ENCODE data around the gene CITED4. TPM values are rescaled to one million over a fixed set of nuclear protein-coding genes. Genes with fewer than 3 reads are reported as not detected.

CITED4 gene
- total RNA-seq, 2 donors from 2014 or later, result 9.0 to 9.5 TPM

DNA sequence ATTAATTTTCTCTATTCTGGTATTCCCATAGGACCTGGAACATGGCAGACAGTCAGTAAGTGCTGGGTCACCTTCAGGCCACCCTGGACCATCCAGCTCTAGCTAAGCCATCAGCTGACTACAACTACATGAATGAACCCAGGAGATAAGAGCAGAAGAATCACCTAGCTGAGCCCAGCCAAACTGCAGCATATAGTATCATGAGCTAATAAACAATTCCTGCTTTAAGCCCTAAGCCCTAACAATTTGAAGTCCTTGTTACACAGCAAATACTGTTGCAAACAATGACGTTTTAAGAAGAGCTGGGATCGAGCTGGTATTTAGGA is 14.2 kb upstream of the CITED4 start:
- no peak overlapping the region for H3K27ac Mint-ChIP-seq
- Histone ChIP-seq H3K36me3 (ENCODE audit: control insufficient read depth, insufficient read depth, low read length) (no peaks in the 10 kb centered on the region), H3K9ac (ENCODE audit: extremely low read depth, low read length, poor library complexity, severe bottlenecking) (no peak overlapping the region), H3K4me3 (ENCODE audit: low read length) (no peak overlapping the region), H3K27ac (ENCODE audit: low read depth, low read length) (no peak overlapping the region), H3K27me3 (ENCODE audit: control insufficient read depth, insufficient read depth, low read length, poor library complexity, severe bottlenecking) (peaks cover 9% of the 10 kb centered on the region), H3K4me1 (ENCODE audit: control insufficient read depth, insufficient read depth, low read length) (no peaks in the 10 kb centered on the region), H3K9me3 (ENCODE audit: control insufficient read depth, low read length) (peaks cover 9% of the 10 kb centered on the region)
- TF ChIP-seq, protein P1, sequence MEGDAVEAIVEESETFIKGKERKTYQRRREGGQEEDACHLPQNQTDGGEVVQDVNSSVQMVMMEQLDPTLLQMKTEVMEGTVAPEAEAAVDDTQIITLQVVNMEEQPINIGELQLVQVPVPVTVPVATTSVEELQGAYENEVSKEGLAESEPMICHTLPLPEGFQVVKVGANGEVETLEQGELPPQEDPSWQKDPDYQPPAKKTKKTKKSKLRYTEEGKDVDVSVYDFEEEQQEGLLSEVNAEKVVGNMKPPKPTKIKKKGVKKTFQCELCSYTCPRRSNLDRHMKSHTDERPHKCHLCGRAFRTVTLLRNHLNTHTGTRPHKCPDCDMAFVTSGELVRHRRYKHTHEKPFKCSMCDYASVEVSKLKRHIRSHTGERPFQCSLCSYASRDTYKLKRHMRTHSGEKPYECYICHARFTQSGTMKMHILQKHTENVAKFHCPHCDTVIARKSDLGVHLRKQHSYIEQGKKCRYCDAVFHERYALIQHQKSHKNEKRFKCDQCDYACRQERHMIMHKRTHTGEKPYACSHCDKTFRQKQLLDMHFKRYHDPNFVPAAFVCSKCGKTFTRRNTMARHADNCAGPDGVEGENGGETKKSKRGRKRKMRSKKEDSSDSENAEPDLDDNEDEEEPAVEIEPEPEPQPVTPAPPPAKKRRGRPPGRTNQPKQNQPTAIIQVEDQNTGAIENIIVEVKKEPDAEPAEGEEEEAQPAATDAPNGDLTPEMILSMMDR (conservative IDR thresholded peaks at IDR 0.05), result no peak
- peaks cover 7% of the 10 kb centered on the region for H3K4me1 Mint-ChIP-seq
- no peak overlapping the region for H3K4me3 Mint-ChIP-seq
- peaks cover 12% of the 10 kb centered on the region for H3K9me3 Mint-ChIP-seq
- H3K36me3 Mint-ChIP-seq (ENCODE audit: low read depth), result no peaks in the 10 kb centered on the region
- DNase-seq, result no peak
- 89% methylated on average over 2 of the region's 2 CpGs for WGBS, 2 experiments (ENCODE audit: insufficient coverage in 1 of 2, insufficient read length in 1 of 2)
- peaks cover 10% of the 10 kb centered on the region for H3K27me3 Mint-ChIP-seq (ENCODE audit: insufficient read depth)

DNA sequence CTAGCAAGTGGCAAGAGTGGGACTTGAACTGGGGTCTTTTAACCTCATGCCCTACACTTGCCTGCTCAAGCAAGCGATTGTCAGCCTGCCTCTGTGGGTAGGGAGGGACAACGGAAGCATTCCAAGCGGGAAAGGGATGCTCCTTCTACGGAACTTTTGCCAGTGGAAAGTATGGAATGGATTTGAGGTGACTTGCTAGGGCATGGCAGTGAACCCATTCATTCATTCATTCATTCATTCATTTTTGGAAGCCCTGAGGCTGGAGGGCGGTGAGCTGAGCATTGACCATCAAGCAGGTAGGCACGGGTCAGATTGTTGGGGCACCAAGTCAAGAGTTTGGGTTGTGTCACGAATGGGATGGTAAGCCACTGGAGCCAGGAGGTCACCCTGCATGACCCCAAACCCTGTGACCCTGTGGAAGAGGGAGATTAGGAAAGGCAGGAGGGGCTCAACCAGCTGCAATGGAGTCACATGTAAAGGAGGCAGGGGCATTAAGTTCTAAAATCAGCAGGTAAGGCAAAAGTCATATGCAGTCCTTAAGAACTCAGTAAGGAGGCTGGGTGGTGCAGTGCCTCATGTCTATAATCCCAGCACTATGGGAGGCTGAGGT is 11.8 kb upstream of the CITED4 start:
- Histone ChIP-seq H3K9ac (ENCODE audit: extremely low read depth, low read length, poor library complexity, severe bottlenecking) (no peak overlapping the region), H3K36me3 (ENCODE audit: control insufficient read depth, insufficient read depth, low read length) (no peaks in the 10 kb centered on the region), H3K9me3 (ENCODE audit: control insufficient read depth, low read length) (peaks cover 18% of the 10 kb centered on the region), H3K4me1 (ENCODE audit: control insufficient read depth, insufficient read depth, low read length) (no peaks in the 10 kb centered on the region), H3K27ac (ENCODE audit: low read depth, low read length) (no peak overlapping the region), H3K27me3 (ENCODE audit: control insufficient read depth, insufficient read depth, low read length, poor library complexity, severe bottlenecking) (no peaks in the 10 kb centered on the region), H3K4me3 (ENCODE audit: low read length) (no peak overlapping the region)
- Mint-ChIP-seq H3K9me3 (peaks cover 16% of the 10 kb centered on the region), H3K27me3 (ENCODE audit: insufficient read depth) (peaks cover 11% of the 10 kb centered on the region), H3K4me3 (no peak overlapping the region), H3K36me3 (ENCODE audit: low read depth) (no peaks in the 10 kb centered on the region), H3K4me1 (peaks cover 3% of the 10 kb centered on the region), H3K27ac (no peak overlapping the region)
- 94% methylated on average over 3 to 7 of the region's 7 CpGs for WGBS, 2 experiments (ENCODE audit: insufficient coverage in 1 of 2, insufficient read length in 1 of 2)
- TF ChIP-seq, protein P1 (conservative IDR thresholded peaks at IDR 0.05), result no peak
- DNase-seq, result no peak

DNA sequence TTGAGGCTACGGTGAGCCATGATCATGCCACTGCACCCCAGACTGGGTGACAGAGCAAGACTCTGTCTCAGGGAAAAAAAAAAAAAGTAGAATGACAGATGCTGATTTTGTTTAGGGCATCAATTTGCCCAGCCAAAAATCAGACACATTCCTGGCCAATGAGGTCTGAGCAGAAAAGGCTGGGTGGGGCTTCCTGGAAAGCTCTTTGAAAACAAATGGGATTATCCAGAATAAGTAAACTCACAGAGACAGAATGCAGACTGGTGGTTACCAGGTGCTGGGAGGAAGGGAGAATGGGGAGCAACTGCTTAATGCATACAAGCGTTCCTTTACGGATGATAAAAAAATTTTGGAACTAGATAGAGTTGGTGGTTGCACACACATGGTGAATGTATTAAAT is 10.1 kb upstream of the CITED4 start:
- H3K4me3 ChIP-seq (ENCODE audit: low read length), result no peak overlapping the region
- no peak overlapping the region for H3K4me3 Mint-ChIP-seq
- DNase-seq, result no peak
- H3K4me1 Mint-ChIP-seq, result peaks cover 3% of the 10 kb centered on the region
- peaks cover 16% of the 10 kb centered on the region for H3K9me3 Mint-ChIP-seq
- H3K27ac ChIP-seq (ENCODE audit: low read depth, low read length), result no peak overlapping the region
- H3K9me3 ChIP-seq (ENCODE audit: control insufficient read depth, low read length), result peaks cover 18% of the 10 kb centered on the region
- no peaks in the 10 kb centered on the region for H3K4me1 ChIP-seq (ENCODE audit: control insufficient read depth, insufficient read depth, low read length)
- H3K27me3 Mint-ChIP-seq (ENCODE audit: insufficient read depth), result peaks cover 11% of the 10 kb centered on the region
- no peaks in the 10 kb centered on the region for H3K36me3 ChIP-seq (ENCODE audit: control insufficient read depth, insufficient read depth, low read length)
- WGBS, 2 experiments (ENCODE audit: insufficient coverage in 1 of 2, insufficient read length in 1 of 2), result 96 to 100% methylated on average over 1 to 3 of the region's 3 CpGs
- H3K36me3 Mint-ChIP-seq (ENCODE audit: low read depth), result no peaks in the 10 kb centered on the region
- H3K27me3 ChIP-seq (ENCODE audit: control insufficient read depth, insufficient read depth, low read length, poor library complexity, severe bottlenecking), result no peaks in the 10 kb centered on the region
- no peak overlapping the region for H3K9ac ChIP-seq (ENCODE audit: extremely low read depth, low read length, poor library complexity, severe bottlenecking)
- TF ChIP-seq, protein P1 (conservative IDR thresholded peaks at IDR 0.05), result no peak
- no peak overlapping the region for H3K27ac Mint-ChIP-seq

Measured in endodermal cell (in vitro differentiated cells).